Small intestine (tissue), 16 donors: ENCODE data around the gene PSMB3. TPM values are rescaled to one million over a fixed set of nuclear protein-coding genes. Genes with fewer than 3 reads are reported as not detected.

Experiments
- DNase-seq, 2 donors: peaks; one replicate each; pipeline versions ENCODE4 v3.0.0 to v3.0.0-alpha.2; 2013
- FAIRE-seq: peaks from 2 replicates; lab custom pipeline; 2012; peaks lifted over from hg19 to GRCh38; lab: Jason Lieb, UNC
- H3K27ac ChIP-seq, 3 donors: one replicate each; pipeline ENCODE4 v1.5.1; 2013; ENCODE audit warnings: low read length in 2 of 3, mild to moderate bottlenecking in 2 of 3, control low read depth in 1 of 3, inconsistent platforms in 1 of 3, low read depth in 1 of 3, moderate library complexity in 1 of 3
- H3K27me3 ChIP-seq, 3 donors: one replicate each; pipeline ENCODE4 v1.6.1; 2013; ENCODE audit warnings: low read length in 3 of 3, inconsistent platforms in 1 of 3; ENCODE audit not compliant: control insufficient read depth in 3 of 3, insufficient read depth in 3 of 3
- H3K36me3 ChIP-seq, 3 donors: one replicate each; pipeline ENCODE4 v1.6.1; 2013; ENCODE audit warnings: low read length in 3 of 3, inconsistent platforms in 1 of 3, low read depth in 1 of 3, mild to moderate bottlenecking in 1 of 3, moderate library complexity in 1 of 3; ENCODE audit not compliant: control insufficient read depth in 3 of 3, insufficient read depth in 2 of 3
- H3K4me1 ChIP-seq, 3 donors: one replicate each; pipeline ENCODE4 v1.6.1; 2013; ENCODE audit warnings: low read length in 2 of 3, inconsistent platforms in 1 of 3, low read depth in 1 of 3, mild to moderate bottlenecking in 1 of 3, moderate library complexity in 1 of 3; ENCODE audit not compliant: control insufficient read depth in 3 of 3, insufficient read depth in 2 of 3
- H3K4me3 ChIP-seq, 3 donors: one replicate each; pipeline ENCODE4 v1.5.1; 2013; ENCODE audit warnings: low read length in 3 of 3, control low read depth in 1 of 3, inconsistent platforms in 1 of 3, low read depth in 1 of 3, mild to moderate bottlenecking in 1 of 3, moderate library complexity in 1 of 3
- H3K9me3 ChIP-seq, 2 donors: one replicate each; pipeline ENCODE4 v1.6.1; 2013; ENCODE audit warnings: low read depth in 1 of 2, low read length in 1 of 2; ENCODE audit not compliant: control insufficient read depth in 2 of 2, insufficient read depth in 1 of 2
- WGBS, 3 donors: extraction: QIAGEN DNeasy Blood & Tissue Kit; methylation state at CpG; one replicate each; pipeline ENCODE4 v1.1.7; 2013; 5-methylcytosine and 5-hydroxymethylcytosine counted together
- long read RNA-seq, 10 donors: transcript quantifications; one replicate each; lab custom pipeline, GENCODE V29; 2026
- polyA plus RNA-seq, 4 donors: library from polyadenylated mRNA; stranded (reverse) in 3 of 4; unstranded in 1 of 4; fragments of 200-250 nt in 3 of 4; fragments of 120-200 nt in 1 of 4; gene quantifications; one replicate each; pipeline versions ENCODE4 v1.2.1 to v1.2.3, GENCODE V29; 2013
- donor health status: healthy with polysubstance abuse.
- donor health status: control.
- donor health status: control.
- donor health status: Bipolar disorder and iron deficiency.
- donor health status: healthy.

The PSMB3 gene
- polyA plus RNA-seq: 100 to 1,000 TPM; 114 to 310 (median 248) TPM
- long read RNA-seq, donor 1: 0 reads
- long read RNA-seq, donor 2, transcript PSMB3-211 (6 exons, 773 nt): major isoform, 30 of 37 reads
- long read RNA-seq, donor 2, partial matches to known transcripts: 0 of 37 reads
- long read RNA-seq, donor 2, other reads (novel, unspliced or antisense): 0 of 37 reads
- long read RNA-seq, donor 3, transcript PSMB3-210 (2 exons, 562 nt): minor isoform, 22 of 104 reads
- long read RNA-seq, donor 3, transcript PSMB3-211 (6 exons, 773 nt): major isoform, 47 of 104 reads
- long read RNA-seq, donor 3, transcript PSMB3-209 (3 exons, 426 nt): minor isoform, 22 of 104 reads
- long read RNA-seq, donor 3, partial matches to known transcripts: 9 of 104 reads
- long read RNA-seq, donor 3, other reads (novel, unspliced or antisense): 0 of 104 reads
- long read RNA-seq, donor 4, partial matches to known transcripts: 0 of 1 reads
- long read RNA-seq, donor 4, other reads (novel, unspliced or antisense): 0 of 1 reads
- long read RNA-seq, donor 5, transcript PSMB3-211 (6 exons, 773 nt): major isoform, 13 of 18 reads
- long read RNA-seq, donor 5, partial matches to known transcripts: 0 of 18 reads
- long read RNA-seq, donor 5, other reads (novel, unspliced or antisense): 0 of 18 reads
- long read RNA-seq, donor 6, transcript PSMB3-210 (2 exons, 562 nt): minor isoform, 10 of 91 reads
- long read RNA-seq, donor 6, transcript PSMB3-209 (3 exons, 426 nt): minor isoform, 12 of 91 reads
- long read RNA-seq, donor 6, transcript PSMB3-211 (6 exons, 773 nt): major isoform, 54 of 91 reads
- long read RNA-seq, donor 6, partial matches to known transcripts: 15 of 91 reads
- long read RNA-seq, donor 6, other reads (novel, unspliced or antisense): 0 of 91 reads
- long read RNA-seq, donor 7, transcript PSMB3-209 (3 exons, 426 nt): minor isoform, 19 of 12,816 reads
- long read RNA-seq, donor 7, transcript PSMB3-210 (2 exons, 562 nt): minor isoform, 20 of 12,816 reads
- long read RNA-seq, donor 7, transcript PSMB3-211 (6 exons, 773 nt): major isoform, 124 of 12,816 reads
- long read RNA-seq, donor 7, partial matches to known transcripts: 12,412 of 12,816 reads
- long read RNA-seq, donor 7, other reads (novel, unspliced or antisense): 238 of 12,816 reads
- long read RNA-seq, donor 8, transcript PSMB3-211 (6 exons, 773 nt): major isoform, 5 of 8 reads
- long read RNA-seq, donor 8, partial matches to known transcripts: 0 of 8 reads
- long read RNA-seq, donor 8, other reads (novel, unspliced or antisense): 0 of 8 reads
- long read RNA-seq, donor 9, transcript PSMB3-211 (6 exons, 773 nt): major isoform, 17 of 20 reads
- long read RNA-seq, donor 9, partial matches to known transcripts: 0 of 20 reads
- long read RNA-seq, donor 9, other reads (novel, unspliced or antisense): 0 of 20 reads
- long read RNA-seq, donor 10, transcript PSMB3-211 (6 exons, 773 nt): major isoform, 68 of 101 reads
- long read RNA-seq, donor 10, transcript PSMB3-210 (2 exons, 562 nt): minor isoform, 11 of 101 reads
- long read RNA-seq, donor 10, transcript PSMB3-209 (3 exons, 426 nt): minor isoform, 9 of 101 reads
- long read RNA-seq, donor 10, partial matches to known transcripts: 10 of 101 reads
- long read RNA-seq, donor 10, other reads (novel, unspliced or antisense): 0 of 101 reads

DNA sequence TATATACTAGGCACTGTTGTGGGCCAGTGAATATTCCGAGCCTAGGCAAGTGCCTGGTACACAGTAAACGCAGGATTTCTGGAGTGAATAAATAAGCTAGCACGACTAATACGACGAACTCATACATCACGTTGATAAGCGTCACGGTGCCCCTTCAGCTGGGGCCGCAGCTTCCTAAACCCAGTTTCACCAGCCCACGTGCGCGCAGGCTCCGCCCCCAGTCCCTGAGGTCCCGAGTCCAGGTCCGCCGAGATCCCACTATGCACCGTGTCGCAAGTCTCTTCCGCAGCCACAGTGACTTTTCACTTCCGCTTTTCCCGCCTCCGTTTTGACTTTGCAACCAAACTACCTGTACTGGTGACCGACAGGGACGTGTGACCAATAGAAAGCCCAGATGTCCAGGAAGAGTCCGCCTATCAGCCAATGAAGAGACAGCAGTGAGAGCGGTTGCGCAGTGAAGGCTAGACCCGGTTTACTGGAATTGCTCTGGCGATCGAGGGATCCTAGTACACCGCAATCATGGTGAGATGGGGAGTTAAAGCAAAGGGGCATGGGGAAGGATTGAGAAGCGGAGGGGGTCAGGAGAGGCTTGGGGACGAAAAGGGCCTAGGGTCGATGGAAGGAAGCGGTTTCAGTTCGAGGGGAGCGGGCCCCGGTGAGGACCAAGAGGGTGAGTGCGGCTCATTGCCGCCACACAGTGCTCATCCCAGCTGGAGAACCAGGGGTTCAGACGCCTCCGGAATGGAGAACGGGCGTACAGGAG, at the start of gene PSMB3:
PSMB3 (plus strand) TSS at position 434 of the 763 bp plus-strand sequence; CDS start at position 520, 86 bp downstream.
- H3K9me3 ChIP-seq: no peaks in the 10 kb centered on the region
- peaks cover 0 to 10% (median 3%) of the 10 kb centered on the region in 3 donors for H3K27me3 ChIP-seq
- WGBS, 3 donors: 0 to 1% (median 0%) methylated on average over 44 of the region's 44 CpGs
- FAIRE-seq (no peak), DNase-seq (peak; percentile 99 to 100)
- H3K36me3 ChIP-seq: peaks cover 0 to 30% (median 10%) of the 10 kb centered on the region in 3 donors
- H3K27ac ChIP-seq: peak within 1 kb of the TSS; percentile 63 to 91 (median 80)
- H3K4me3 ChIP-seq: peak within 1 kb of the TSS; percentile 72 to 79 (median 73)
- peaks cover 7 to 30% (median 8%) of the 10 kb centered on the region in 3 donors for H3K4me1 ChIP-seq

GRCh38 chr17:38702916-38703741, 49.4 kb upstream of the PSMB3 start:
- Histone ChIP-seq H3K9me3 (no peaks in the 10 kb centered on the region), H3K4me1 (peaks cover 2 to 25% (median 2%) of the 10 kb centered on the region in 3 donors), H3K4me3 (peak overlapping the region; percentile 90 to 91 (median 90)), H3K36me3 (peaks cover 0 to 11% (median 0%) of the 10 kb centered on the region in 3 donors), H3K27me3 (no peaks in the 10 kb centered on the region), H3K27ac (peak overlapping the region; percentile 95 to 98 (median 97))
- FAIRE-seq: no peak
- 1 to 2% (median 1%) methylated on average over 55 of the region's 55 CpGs for WGBS, 3 donors
- no peak for DNase-seq

- peak overlapping the region; percentile 90 to 91 (median 90) for H3K4me3 ChIP-seq
- no peak for FAIRE-seq
- WGBS, 3 donors: 0 to 1% (median 0%) methylated on average over 45 to 50 of the region's 50 CpGs
- DNase-seq: peak; percentile 87 to 93
- H3K27ac ChIP-seq: peak overlapping the region; percentile 94 to 98 (median 97)
- peaks cover 2 to 25% (median 2%) of the 10 kb centered on the region in 3 donors for H3K4me1 ChIP-seq
- H3K36me3 ChIP-seq: peaks cover 0 to 18% (median 0%) of the 10 kb centered on the region in 3 donors
- H3K9me3 ChIP-seq: no peaks in the 10 kb centered on the region
- H3K27me3 ChIP-seq: no peaks in the 10 kb centered on the region
Observed at GRCh38 chr17:38703742-38704605, 48.6 kb upstream of the PSMB3 start.

DNA sequence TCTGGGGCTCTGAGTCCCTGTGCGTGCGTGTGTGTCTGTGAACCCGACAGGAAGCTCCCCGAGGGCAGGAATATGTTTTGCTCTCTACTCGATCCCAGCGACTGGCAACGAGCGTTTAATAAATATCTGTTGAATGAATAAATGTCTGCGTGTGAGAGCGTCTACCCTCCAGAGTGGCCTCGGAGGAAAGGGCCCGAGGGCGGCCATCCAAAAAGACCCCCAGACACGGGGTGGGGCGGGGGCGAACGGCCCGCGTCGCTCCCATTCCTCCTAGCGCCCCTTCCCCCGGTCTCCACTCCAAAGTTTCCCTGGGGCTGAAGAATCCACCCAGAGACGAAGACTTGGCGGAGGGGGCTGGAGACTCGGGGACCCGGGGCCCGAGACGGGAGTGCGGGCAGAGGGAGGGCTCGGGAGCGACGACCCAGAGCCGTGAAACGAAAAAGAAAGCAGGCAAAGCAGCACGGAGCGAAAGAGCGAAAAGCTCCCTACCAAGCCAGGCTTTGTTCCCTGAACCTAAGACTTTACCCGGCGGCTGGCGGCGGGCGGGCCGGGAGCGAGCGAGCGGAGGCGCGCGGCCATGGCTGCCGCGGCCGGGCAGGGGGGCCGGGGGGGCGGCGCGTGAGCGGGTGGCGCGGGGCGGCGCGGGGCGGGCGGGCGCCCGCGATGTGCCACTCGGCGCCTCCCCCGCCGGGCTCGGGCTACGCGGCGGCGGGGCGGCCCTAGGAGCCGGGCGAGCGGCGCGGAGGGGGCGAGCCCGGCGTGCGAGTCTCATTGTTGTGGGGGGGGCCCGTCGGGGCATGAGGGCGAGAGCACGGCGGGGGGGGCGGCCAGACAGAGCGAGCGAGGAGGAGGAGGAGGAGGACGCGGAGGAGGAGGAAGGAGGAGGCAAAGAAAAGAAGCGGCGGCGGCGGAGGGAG, 47.7 kb upstream of the PSMB3 start, which contains the start of gene MLLT6:
MLLT6 (plus strand) TSS at position 668 of the 917 bp plus-strand sequence. CDS start 360 bp downstream, outside the sequence.
- 0 to 1% (median 1%) methylated on average over 54 to 100 of the region's 100 CpGs for WGBS, 3 donors
- FAIRE-seq: no peak

GRCh38 chr17:38705523-38705802, 47.1 kb upstream of the PSMB3 start:
- no peak for DNase-seq
- peaks cover 2 to 25% (median 2%) of the 10 kb centered on the region in 3 donors for H3K4me1 ChIP-seq
- WGBS, 3 donors: 0% methylated on average over 3 to 32 of the region's 32 CpGs

More for the DNA sequence above, 47.7 kb upstream of the PSMB3 start, which contains the start of gene MLLT6:
- Histone ChIP-seq H3K36me3 (peaks cover 0 to 27% (median 0%) of the 10 kb centered on the region in 3 donors), H3K9me3 (no peaks in the 10 kb centered on the region), H3K4me3 (peak within 1 kb of the TSS; percentile 90 to 91 (median 90)), H3K27ac (peak within 1 kb of the TSS; percentile 94 to 98 (median 97)), H3K4me1 (peaks cover 2 to 25% (median 2%) of the 10 kb centered on the region in 3 donors), H3K27me3 (no peaks in the 10 kb centered on the region)
- peak; percentile 79 to 90 for DNase-seq

More at GRCh38 chr17:38705523-38705802, 47.1 kb upstream of the PSMB3 start:
- Histone ChIP-seq H3K36me3 (peaks cover 0 to 33% (median 0%) of the 10 kb centered on the region in 3 donors), H3K27me3 (no peaks in the 10 kb centered on the region), H3K27ac (peak overlapping the region in 2 of 3 donors; percentile 35 to 70), H3K9me3 (no peaks in the 10 kb centered on the region), H3K4me3 (peak overlapping the region; percentile 82 to 91 (median 90))
- FAIRE-seq: no peak
